Purkinje cell (primary cell): Measurements from ENCODE around the gene SPO11. TPM values are rescaled to one million over a fixed set of nuclear protein-coding genes. Genes with fewer than 3 reads are reported as not detected.

Source experiments
- polyA plus RNA-seq: library from polyadenylated mRNA; unstranded; fragments of >200 nt; fragmentation: Nextera tagmentation; gene quantifications from 2 replicates; pipeline ENCODE4 v1.2.1, GENCODE V29; 2014

SPO11 gene
- polyA plus RNA-seq = not detected in 2 replicates

GRCh38 chr20:57329608-57330221 is at the start of gene SPO11:
Gene SPO11 (plus strand): TSS chr20:57329803. CDS start chr20:57329868, 65 bp downstream.

GRCh38 chr20:57351042-57351783 is 21.6 kb downstream of the SPO11 start, which contains the start of gene RAE1:
Gene RAE1 (plus strand): TSS chr20:57351255. CDS start chr20:57354039, 2,784 bp downstream.

GRCh38 chr20:57390604-57391438 is 61.2 kb downstream of the SPO11 start, which contains the start of gene RBM38:
Gene RBM38 (plus strand): TSS chr20:57391396. CDS start chr20:57391582, 186 bp downstream.

Other genes starting within 250 kb of the SPO11 start
- 1.8 and 3.1 TPM in 2 replicates for gene BMP7, start 63.2 kb upstream of the SPO11 start, polyA plus RNA-seq
- gene RAE1, start 21.5 kb downstream of the SPO11 start, polyA plus RNA-seq = 17.9 and 24.6 TPM in 2 replicates
- 0.25 TPM in 1 of 2 replicates, not detected in the other for gene RBM38, start 61.6 kb downstream of the SPO11 start, polyA plus RNA-seq
- 0.63 TPM in 1 of 2 replicates, not detected in the other for gene CTCFL, start 195.3 kb downstream of the SPO11 start, polyA plus RNA-seq
- not detected in 2 replicates for gene PCK1, start 231.3 kb downstream of the SPO11 start, polyA plus RNA-seq